GM21825 (cell line): ENCODE data around the gene GAS2L1.

Experiments used
- ATAC-seq: cut with Tn5 transposase; IDR thresholded peaks from one replicate; pipeline ENCODE4 v1.9.1; 2021; ENCODE audit warnings: mild to moderate bottlenecking, moderate library complexity; ENCODE audit not compliant: unreplicated experiment

The GAS2L1 gene

GRCh38 chr22:29308791-29309262, 2.4 kb downstream of the GAS2L1 start:
- no peak for ATAC-seq

- ATAC-seq = no peak
Measured at GRCh38 chr22:29309332-29310064, 3.0 kb downstream of the GAS2L1 start.

- ATAC-seq = no peak
Measured at GRCh38 chr22:29310065-29310862, 3.8 kb downstream of the GAS2L1 start.

GRCh38 chr22:29310863-29311339, 4.5 kb downstream of the GAS2L1 start:
- ATAC-seq = no peak

- ATAC-seq = no peak
Measured at GRCh38 chr22:29311464-29312217, 5.2 kb downstream of the GAS2L1 start.

- no peak for ATAC-seq
Measured at GRCh38 chr22:29312218-29313125, 6.0 kb downstream of the GAS2L1 start.

- no peak for ATAC-seq
Measured at GRCh38 chr22:29313126-29313575, 6.7 kb downstream of the GAS2L1 start.

- no peak for ATAC-seq
Measured at GRCh38 chr22:29313576-29314466, 7.4 kb downstream of the GAS2L1 start.

GRCh38 chr22:29314537-29315285, 8.3 kb downstream of the GAS2L1 start:
- no peak for ATAC-seq

- ATAC-seq = no peak
Measured at GRCh38 chr22:29315286-29316140, 9.1 kb downstream of the GAS2L1 start, which contains the start of gene RASL10A. RASL10A (minus strand) TSS chr22:29315697; CDS start chr22:29315246, 451 bp downstream.

- no peak for ATAC-seq
Measured at GRCh38 chr22:29316141-29316828, 9.8 kb downstream of the GAS2L1 start.

GRCh38 chr22:29317827-29318454, 11.5 kb downstream of the GAS2L1 start:
- no peak for ATAC-seq

- no peak for ATAC-seq
Measured at GRCh38 chr22:29319072-29319471, 12.6 kb downstream of the GAS2L1 start.

- no peak for ATAC-seq
Measured at GRCh38 chr22:29320546-29320945, 14.1 kb downstream of the GAS2L1 start.

GRCh38 chr22:29323641-29324040, 17.2 kb downstream of the GAS2L1 start:
- no peak for ATAC-seq

GRCh38 chr22:29325356-29325755, 18.9 kb downstream of the GAS2L1 start:
- ATAC-seq = no peak
